ENCODE results near the gene ACAA1. TPM values are rescaled to one million over a fixed set of nuclear protein-coding genes. Genes with fewer than 3 reads are reported as not detected.
"Not testable (repeated sequence)": the region's sequence is repeated elsewhere in the genome, so short reads cannot be mapped to it uniquely, and the experiment has no call there.

ACAA1 gene
- polyA plus RNA-seq, 1 donor, result 137 TPM

DNA sequence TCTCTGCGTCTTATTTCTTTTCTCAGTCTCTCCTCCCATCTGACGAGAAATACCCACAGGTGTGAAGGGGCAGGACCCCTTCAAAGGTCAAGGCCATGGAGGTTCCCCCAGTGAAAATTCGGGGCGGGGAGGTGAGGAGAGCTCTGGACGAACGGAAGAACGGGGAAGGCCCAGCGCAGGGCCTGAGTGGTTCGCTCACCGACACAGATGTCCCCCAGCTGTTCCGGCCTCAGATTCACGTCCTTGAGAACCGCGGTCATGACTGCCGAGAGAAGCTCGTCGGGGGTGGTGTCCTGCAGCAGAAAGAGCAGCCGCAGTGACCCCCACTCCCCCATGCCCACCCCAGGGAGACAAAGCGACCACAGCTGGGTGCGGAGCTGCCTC is 542 bp downstream of the ACAA1 start:
- DNase-seq, result no peak

GRCh38 chr3:38135621-38136277 is 1.2 kb downstream of the ACAA1 start:
- not testable (repeated sequence) for DNase-seq

- DNase-seq, result not testable (repeated sequence)
Measured at GRCh38 chr3:38134517-38135143, 2.3 kb downstream of the ACAA1 start.

- DNase-seq, result no peak
Measured at GRCh38 chr3:38133557-38134405, 3.1 kb downstream of the ACAA1 start.

- no peak for DNase-seq
Measured at GRCh38 chr3:38133209-38133556, 3.7 kb downstream of the ACAA1 start.

DNA sequence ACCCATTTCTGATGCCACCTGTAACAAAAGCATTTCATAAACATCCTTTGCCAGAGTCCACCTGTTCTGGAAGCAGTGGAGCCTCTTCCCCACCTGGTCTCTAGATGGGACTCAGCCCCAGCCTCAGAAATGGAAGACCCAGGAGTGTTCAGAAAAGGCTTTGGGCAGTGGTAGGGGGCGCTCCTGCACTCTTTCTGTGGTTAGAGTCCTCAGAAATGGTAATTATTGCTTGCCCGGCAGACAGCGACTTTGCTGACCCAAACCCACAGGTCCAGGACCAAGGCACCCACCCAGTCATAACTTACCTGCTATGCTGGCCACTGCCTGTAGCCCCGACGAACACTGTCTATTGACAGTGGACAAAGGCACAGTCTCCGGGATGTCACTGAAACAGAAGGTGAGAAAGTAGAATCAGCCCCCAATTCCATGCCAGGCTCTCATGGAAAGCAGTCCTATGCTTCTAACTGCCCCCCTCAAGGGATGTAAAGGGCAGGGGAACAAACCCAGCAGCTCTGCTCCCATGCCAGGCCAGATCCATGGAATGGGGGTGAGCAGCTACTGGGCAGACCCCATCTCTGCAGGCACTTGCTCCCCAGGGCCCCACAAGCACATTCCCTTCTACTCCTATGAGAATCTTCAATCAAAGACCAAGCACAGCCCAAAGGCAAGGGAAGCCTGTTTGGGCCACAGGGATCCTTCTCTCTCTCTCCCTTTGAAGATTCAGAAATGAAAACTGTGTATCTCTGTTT is 5.1 kb downstream of the ACAA1 start:
- no peak for DNase-seq

DNA sequence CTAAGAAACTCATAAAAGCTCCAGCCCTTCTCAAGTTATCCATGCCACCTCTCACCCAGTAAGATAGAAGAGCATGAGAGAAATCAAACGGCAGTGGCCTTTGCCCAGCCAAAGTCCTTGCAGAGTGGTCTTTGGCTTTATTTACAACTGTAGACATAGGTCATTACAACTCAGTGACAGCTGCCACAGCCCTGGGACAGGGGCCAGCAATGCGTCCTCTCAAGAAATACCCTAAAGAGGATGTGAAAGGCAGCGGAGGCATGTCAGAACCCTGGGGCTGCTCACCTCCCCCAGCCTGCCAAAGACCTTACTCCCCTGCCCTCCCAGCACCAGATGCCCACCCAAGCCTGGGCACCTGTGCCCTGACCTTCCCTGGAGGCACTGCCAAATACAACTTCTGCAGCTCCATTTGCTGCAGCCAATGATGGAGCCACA is 6.3 kb downstream of the ACAA1 start:
- no peak for DNase-seq

GRCh38 chr3:38129058-38129457 is 7.9 kb downstream of the ACAA1 start:
- no peak for DNase-seq

GRCh38 chr3:38128303-38128655 is 8.6 kb downstream of the ACAA1 start:
- DNase-seq, result no peak

DNA sequence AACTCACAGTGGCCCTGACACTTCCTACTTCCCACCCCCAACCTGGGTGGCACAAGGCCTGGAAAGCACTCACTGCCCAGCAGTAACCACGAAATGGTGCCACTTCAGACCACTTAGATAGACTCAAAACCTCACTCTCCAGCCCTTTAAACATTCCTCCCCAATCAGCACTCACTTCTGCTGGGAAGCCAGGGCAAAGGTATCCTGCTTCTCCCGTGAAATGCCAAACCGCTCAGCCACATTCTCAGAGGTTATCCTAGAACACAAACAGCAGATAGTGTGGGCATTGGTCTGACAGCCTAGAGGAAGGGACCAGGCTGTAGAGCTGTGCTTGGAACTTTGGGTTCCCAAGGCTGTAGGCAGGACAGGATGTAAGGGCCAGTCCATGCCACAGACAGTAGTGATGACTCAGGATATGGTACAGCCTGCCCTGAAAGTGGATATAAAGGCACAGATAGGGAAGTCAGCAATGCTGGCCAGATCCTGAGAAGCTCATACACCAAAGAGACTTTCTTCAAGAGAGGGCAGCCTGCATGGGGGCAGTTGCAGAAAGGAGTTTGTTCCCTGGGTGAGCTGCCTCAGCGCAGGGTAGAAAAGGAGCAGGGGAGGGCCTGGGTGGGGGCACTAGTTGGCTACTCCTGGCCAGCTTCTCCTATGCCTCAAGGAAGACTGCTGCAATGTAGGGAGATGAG is 9.2 kb downstream of the ACAA1 start:
- no peak for DNase-seq

GRCh38 chr3:38126121-38126892 is 10.6 kb downstream of the ACAA1 start:
- DNase-seq, result no peak

DNA sequence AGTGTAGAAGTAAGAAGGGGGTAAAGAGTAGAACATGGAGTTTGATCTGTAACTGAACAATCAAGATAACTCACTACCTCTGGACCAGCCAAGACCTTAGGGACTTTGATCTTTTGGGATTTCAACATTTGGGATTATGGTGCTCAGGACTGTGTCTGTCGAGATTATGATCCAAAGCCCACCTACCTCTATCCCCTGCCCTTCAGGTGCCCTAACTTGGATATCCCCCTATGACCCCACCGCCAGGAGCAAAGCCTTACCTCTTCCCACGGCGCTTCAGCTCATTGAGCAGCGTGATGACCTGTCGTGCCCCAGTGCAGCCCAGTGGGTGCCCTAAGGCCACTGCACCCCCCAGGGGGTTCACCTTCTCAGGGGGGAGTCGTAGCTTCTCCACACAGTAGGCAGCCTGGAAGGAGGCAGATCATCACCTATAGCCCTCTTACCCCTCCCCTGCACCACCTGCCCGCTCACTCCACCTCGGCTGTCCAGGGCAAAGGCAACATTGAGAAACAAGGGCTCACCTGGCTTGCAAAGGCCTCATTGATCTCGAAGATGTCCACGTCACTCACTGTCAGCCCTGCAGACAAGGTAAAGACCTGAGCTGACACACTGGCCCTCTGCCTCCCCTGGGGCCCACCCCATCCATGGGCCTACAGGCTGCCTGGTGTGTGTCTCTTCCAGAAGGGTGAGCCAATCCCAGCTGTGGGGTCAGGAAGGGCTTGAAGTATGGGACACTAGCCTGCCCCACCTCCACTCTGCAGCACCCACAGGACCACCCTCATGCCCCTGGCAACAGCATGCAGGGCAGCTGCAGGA is 11.4 kb downstream of the ACAA1 start:
- no peak for DNase-seq

DNA sequence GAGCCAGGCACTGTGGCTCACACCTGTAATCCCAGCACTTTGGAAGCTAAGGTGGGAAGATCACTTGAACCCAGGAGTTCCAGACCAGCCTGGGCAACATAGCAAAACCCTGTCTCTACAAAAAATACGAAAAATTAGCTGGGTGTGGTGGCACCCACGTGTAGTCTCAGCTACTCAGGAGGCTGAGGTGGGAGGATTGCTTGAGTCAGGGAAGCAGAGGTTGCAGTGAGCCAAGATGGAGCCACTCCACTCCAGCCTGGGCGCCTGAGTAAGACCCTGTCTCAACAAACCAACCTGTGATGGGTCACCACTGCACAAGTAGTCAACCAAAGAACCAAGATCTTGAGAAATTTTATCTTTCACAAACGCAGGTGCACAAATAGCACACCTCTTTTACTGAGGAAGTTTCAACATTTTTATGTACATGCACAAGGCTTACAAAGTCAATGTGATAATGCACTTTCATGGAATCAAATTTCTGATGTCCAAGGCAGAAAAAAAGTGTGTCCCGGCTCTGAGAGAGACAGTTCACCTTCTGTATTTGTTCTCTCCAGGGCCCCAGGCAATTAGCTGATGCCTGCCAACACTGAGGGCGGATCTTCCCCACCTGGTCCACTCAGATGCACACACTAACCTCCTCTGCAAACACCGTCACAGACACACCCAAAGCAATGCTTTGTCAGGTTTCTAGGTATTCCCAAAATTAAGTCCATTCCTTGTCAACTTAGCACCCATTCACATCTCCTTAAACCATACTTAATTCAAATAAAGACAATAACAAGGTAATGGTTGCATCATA is 12.4 kb downstream of the ACAA1 start:
- DNase-seq, result no peak

DNA sequence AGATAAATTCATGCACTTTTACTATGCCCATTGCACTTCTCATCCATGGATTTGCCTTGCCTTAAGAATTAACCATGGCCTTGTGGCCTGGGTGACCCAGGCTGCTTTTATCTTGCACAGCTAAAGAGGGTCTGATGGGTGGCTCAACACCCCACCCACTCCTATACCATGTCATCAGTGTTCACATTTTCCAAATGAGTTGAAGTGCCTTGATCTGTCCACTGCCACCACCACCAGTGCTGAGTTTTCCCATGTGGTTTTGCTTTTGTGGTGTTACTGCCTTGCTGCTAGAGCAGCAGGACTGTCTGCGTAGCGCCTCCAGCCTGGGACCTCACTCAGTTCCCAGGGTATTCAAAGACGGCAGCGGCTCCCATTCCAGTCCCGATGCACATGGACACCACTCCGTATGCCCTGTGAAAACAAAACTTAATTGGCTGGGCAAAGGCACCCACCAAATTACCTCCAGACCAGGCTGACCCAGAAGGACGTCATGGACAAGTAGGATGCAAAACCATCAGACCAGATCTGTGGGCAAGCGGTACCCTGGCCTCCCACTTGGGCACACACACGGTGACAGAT is 14.1 kb downstream of the ACAA1 start:
- DNase-seq, result no peak

DNA sequence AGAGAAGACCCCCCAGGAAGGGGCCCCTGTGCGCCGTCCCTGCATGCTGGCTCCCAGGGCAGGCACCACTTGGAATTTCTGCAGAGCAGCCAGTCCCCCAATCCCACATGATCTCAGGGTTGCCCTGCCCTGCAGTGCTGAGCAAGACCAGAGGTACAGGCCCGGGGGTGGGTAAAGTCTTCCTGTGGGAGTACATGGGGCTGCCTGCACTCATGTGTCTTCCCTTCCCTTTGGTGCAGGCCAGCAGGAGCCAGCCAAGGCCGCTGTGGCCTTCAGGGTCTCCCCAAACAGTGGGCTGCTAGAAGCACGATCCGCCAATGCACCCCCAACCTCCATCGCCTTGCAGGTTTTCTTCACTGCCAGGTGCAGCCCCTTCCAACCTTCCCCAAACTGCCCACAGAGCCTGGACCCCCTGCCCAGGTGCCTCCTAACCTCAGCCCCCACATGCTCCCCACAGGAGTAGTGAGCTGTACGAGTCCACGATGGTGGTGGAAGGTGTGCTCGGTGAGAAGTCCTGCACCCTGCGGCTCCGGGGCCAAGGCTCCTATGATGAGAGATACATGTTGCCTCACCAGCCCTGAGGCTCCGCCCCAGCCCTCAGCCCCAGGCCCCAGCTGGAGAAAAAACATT is 15.0 kb downstream of the ACAA1 start:
- no peak for DNase-seq

GRCh38 chr3:38121451-38121831 is 15.5 kb downstream of the ACAA1 start:
- DNase-seq, result no peak

- DNase-seq, result no peak
Measured at GRCh38 chr3:38120693-38121450, 16.1 kb downstream of the ACAA1 start.
